Measurements from ENCODE around the gene GGNBP2.
"Not testable (repeated sequence)": the region's sequence is repeated elsewhere in the genome, so short reads cannot be mapped to it uniquely, and the experiment has no call there.

Gene GGNBP2

DNA sequence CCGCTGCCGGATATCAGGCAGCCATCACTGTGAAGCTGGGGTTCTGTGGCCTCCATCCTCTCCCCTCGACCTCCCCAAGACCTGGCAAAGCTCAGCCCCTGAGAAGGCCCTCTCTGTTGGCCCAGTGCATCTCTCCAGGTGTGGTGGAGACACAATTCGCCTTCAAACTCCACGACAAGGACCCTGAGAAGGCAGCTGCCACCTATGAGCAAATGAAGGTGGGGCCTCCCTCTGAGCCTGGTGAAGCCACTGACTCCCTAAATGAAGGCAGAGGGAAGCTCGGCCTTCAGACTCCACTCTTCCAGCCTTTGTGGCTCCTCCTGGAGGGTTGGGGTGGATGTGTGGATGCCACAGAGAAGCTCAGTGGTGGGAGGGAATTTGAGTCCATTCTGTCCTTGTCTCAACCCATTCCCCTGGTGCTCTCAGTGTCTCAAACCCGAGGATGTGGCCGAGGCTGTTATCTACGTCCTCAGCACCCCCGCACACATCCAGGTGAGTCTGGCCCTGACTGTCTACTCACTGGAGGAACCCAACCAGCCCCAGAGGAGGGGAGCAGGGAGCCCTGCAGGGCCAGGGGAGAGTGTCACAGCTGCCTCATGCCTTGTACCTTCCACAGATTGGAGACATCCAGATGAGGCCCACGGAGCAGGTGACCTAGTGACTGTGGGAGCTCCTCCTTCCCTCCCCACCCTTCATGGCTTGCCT lies 55.0 kb downstream of the GGNBP2 start:
- no peak for ATAC-seq
- DNase-seq: no peak
- H3K9me3 Mint-ChIP-seq: no peaks in the 10 kb centered on the region
- H3K27me3 Mint-ChIP-seq: no peaks in the 10 kb centered on the region
- H3K27ac Mint-ChIP-seq: no peak overlapping the region
- H3K4me1 Mint-ChIP-seq: peaks cover 21% of the 10 kb centered on the region
- no peak overlapping the region for H3K4me3 Mint-ChIP-seq

DNA sequence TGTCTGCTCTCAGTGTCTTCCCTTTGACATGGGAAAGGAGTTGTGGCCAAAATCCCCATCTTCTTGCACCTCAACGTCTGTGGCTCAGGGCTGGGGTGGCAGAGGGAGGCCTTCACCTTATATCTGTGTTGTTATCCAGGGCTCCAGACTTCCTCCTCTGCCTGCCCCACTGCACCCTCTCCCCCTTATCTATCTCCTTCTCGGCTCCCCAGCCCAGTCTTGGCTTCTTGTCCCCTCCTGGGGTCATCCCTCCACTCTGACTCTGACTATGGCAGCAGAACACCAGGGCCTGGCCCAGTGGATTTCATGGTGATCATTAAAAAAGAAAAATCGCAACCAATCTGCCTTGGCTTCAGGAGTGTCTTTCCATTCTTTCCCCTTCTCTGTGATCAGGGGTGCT lies 55.7 kb downstream of the GGNBP2 start:
- DNase-seq: no peak
- Mint-ChIP-seq H3K27ac (peak overlapping the region; percentile 84 to 94), H3K4me1 (peaks cover 29% of the 10 kb centered on the region), H3K27me3 (no peaks in the 10 kb centered on the region), H3K9me3 (no peaks in the 10 kb centered on the region), H3K4me3 (peak overlapping the region; percentile 87 to 93)
- ATAC-seq: no peak

DNA sequence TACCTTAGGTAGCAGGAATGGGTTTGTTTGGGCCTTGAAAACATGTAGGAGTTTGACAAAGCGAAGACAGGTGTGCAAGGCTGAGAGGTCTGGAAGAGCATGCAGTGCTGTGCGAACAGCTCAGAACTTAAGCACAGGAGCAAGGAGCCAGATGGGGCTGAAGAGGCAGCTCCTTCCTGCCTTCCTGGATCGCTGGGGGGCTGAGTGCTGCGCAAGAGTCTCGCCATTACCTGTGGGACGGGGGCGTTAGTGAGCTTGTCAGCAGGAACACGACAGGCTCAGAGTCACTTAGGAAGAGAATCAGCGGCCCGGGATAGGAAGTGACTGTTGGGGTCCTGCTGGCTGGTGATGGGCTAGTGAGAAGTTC lies 56.2 kb downstream of the GGNBP2 start:
- H3K4me1 Mint-ChIP-seq: peaks cover 34% of the 10 kb centered on the region
- peak overlapping the region; percentile 84 to 94 for H3K27ac Mint-ChIP-seq

DNA sequence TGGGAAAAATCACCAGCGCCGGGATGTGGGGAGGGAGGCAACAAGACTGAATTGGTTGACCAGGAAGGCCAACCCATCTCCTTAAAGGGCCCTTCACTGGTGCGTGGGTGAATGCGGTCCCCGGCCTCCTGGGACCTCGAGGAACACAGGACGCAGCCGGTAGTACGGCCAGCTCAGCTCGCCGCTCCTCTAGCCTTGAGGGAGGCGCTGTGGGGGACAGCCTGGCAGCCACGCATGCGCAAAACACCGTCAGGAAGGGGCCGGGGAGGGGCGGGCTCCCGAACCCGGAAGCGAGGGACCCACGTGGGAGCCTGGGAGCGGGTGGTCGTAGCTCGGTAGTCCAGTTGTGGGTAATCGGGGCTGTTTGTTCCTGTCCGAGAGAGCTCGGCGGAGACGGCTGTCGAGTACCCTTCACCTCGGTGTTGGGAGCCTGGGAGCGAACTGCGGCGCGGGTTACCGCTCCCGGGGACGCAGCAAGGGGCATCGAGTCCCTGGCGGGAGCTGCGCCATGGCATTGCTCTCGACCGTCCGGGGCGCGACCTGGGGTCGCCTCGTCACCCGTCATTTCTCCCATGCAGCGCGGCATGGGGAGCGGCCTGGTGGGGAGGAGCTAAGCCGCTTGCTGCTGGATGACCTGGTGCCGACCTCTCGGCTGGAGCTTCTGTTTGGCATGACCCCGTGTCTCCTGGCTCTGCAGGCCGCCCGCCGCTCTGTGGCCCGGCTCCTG lies 56.7 kb downstream of the GGNBP2 start, which contains the start of gene MRM1:
Gene MRM1, plus strand, starts transcription at position 281 of the 727 bp plus-strand sequence. Its CDS starts 228 bp downstream, at position 509.
- H3K4me1 Mint-ChIP-seq: peaks cover 38% of the 10 kb centered on the region
- no peaks in the 10 kb centered on the region for H3K27me3 Mint-ChIP-seq
- ATAC-seq (peak; percentile 92), DNase-seq (peak; percentile 86 to 89)
- H3K9me3 Mint-ChIP-seq: no peaks in the 10 kb centered on the region
- peak within 1 kb of the TSS; percentile 84 to 94 for H3K27ac Mint-ChIP-seq
- peak within 1 kb of the TSS; percentile 87 to 93 for H3K4me3 Mint-ChIP-seq

More for the DNA sequence above, 56.2 kb downstream of the GGNBP2 start:
- no peak for DNase-seq
- H3K4me3 Mint-ChIP-seq: peak overlapping the region; percentile 87 to 93
- no peaks in the 10 kb centered on the region for H3K27me3 Mint-ChIP-seq
- ATAC-seq: peak; percentile 50
- H3K9me3 Mint-ChIP-seq: no peaks in the 10 kb centered on the region

DNA sequence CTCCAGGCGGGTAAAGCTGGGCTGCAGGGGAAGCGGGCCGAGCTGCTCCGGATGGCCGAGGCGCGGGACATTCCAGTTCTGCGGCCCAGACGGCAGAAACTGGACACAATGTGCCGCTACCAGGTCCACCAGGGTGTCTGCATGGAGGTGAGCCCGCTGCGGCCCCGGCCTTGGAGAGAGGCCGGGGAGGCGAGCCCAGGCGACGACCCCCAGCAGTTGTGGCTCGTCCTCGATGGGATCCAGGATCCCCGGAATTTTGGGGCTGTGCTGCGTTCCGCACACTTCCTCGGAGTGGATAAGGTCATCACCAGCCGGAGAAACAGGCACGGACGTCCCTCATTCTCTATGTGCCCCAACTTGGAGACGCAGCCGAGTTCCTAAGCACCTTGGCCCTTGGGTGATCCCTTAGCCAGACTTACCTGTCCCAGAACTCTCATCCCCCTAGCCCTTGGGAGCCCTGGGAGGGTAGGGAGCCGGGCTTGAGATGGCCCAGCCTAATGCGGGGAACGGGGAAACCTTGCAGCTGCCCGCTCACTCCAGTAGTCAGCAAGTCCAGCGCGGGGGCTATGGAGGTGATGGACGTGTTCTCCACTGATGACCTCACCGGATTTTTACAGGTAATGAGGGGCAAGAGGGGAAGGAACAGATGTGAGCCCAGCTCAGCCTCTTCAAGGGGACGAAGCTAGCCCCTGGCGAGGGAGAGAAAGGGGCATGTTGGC lies 57.5 kb downstream of the GGNBP2 start:
- DNase-seq (peak; percentile 29 to 30), ATAC-seq (peak; percentile 19)
- peak overlapping the region; percentile 87 to 93 for H3K4me3 Mint-ChIP-seq
- peak overlapping the region; percentile 84 to 94 for H3K27ac Mint-ChIP-seq
- peaks cover 38% of the 10 kb centered on the region for H3K4me1 Mint-ChIP-seq
- H3K27me3 Mint-ChIP-seq: no peaks in the 10 kb centered on the region
- no peaks in the 10 kb centered on the region for H3K9me3 Mint-ChIP-seq

- ATAC-seq (peak; percentile 17), DNase-seq (peak; percentile 60 to 70)
- H3K27ac Mint-ChIP-seq: peak overlapping the region; percentile 39 to 57
- no peaks in the 10 kb centered on the region for H3K9me3 Mint-ChIP-seq
- H3K4me1 Mint-ChIP-seq: peaks cover 43% of the 10 kb centered on the region
- H3K27me3 Mint-ChIP-seq: no peaks in the 10 kb centered on the region
- H3K4me3 Mint-ChIP-seq: peak overlapping the region; percentile 87 to 93
These were observed 58.2 kb downstream of the GGNBP2 start for GRCh38 chr17:36602924-36603384.

DNA sequence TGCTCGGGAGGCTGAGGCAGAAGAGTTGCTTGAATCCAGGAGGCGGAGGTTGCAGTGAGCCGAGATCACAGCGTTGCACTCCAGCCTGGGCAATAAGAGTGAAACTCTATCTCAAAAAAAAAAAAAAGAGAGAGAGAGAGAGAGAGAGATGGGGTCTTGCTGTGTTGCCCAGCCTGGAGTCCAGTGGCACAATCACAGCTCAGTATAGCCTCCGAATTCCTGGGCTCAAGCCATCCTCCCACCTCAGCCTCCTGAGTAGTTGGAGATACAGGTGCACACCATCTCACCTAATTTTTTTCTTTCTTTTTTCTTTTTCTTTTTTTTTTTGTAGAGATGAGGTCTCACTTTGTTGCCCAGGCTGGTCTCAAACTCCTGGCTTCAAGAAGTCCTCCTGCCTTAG lies 60.3 kb downstream of the GGNBP2 start:
- not testable (repeated sequence) for DNase-seq, H3K27ac Mint-ChIP-seq, ATAC-seq, H3K27me3 Mint-ChIP-seq, H3K9me3 Mint-ChIP-seq
- Mint-ChIP-seq H3K4me3 (peak overlapping the region in 1 of 2 donors; percentile 1), H3K4me1 (peaks cover 54% of the 10 kb centered on the region)

GRCh38 chr17:36608280-36608679 lies 63.6 kb downstream of the GGNBP2 start:
- H3K27me3 Mint-ChIP-seq: no peaks in the 10 kb centered on the region
- no peaks in the 10 kb centered on the region for H3K9me3 Mint-ChIP-seq
- ATAC-seq: no peak
- peaks cover 44% of the 10 kb centered on the region for H3K4me1 Mint-ChIP-seq
- H3K27ac Mint-ChIP-seq: peak overlapping the region; percentile 66 to 94
- DNase-seq: no peak
- H3K4me3 Mint-ChIP-seq: no peak overlapping the region

DNA sequence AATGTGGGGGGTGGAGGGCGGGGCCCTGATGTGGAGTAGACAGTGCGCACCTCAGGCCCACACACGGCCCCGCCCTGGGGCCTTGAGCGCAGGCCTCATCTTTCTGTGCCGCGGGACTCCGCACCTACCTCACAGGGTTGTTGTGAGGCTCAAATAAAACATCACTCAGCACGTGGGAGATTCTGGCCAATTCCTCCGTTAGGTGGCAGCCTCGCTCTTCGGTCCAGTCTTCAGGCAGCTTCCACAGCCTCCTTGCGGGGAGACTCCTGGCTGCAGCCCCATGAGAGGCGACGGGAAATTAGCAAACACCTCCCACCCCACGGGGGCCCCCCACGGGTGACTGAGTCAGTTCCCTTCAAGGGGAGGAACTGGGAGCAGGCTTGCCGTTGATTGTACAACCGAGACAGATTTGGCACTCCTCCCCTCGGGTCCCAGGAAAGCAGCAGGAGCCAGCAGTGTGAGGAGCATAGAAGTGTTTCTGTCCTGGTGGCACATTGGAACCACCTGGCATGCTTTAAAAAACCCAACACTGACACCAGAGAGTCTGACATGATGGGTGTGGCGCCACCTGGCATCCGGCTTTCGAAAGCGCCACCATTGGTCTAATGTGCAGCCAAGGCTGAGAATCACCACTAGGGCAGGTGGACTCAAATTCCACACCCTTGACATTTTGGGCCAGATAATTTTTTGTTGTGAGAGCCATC lies 64.2 kb downstream of the GGNBP2 start:
- Mint-ChIP-seq H3K27ac (peak overlapping the region in 1 of 2 donors; percentile 66), H3K27me3 (no peaks in the 10 kb centered on the region), H3K4me1 (peaks cover 40% of the 10 kb centered on the region), H3K4me3 (no peak overlapping the region), H3K9me3 (no peaks in the 10 kb centered on the region)
- ATAC-seq (peak; percentile 49), DNase-seq (no peak)

- ATAC-seq: no peak
- Mint-ChIP-seq H3K27ac (peak overlapping the region in 1 of 2 donors; percentile 19), H3K27me3 (no peaks in the 10 kb centered on the region), H3K9me3 (no peaks in the 10 kb centered on the region), H3K4me1 (peaks cover 35% of the 10 kb centered on the region), H3K4me3 (no peak overlapping the region)
- no peak for DNase-seq
These were observed 64.8 kb downstream of the GGNBP2 start for GRCh38 chr17:36609498-36609862.

GRCh38 chr17:36610474-36610873 lies 65.8 kb downstream of the GGNBP2 start:
- DNase-seq: no peak
- H3K27ac Mint-ChIP-seq: no peak overlapping the region
- no peak for ATAC-seq
- peaks cover 25% of the 10 kb centered on the region for H3K4me1 Mint-ChIP-seq
- no peak overlapping the region for H3K4me3 Mint-ChIP-seq
- H3K27me3 Mint-ChIP-seq: no peaks in the 10 kb centered on the region
- no peaks in the 10 kb centered on the region for H3K9me3 Mint-ChIP-seq

- Mint-ChIP-seq H3K4me1 (peaks cover 17% of the 10 kb centered on the region), H3K9me3 (no peaks in the 10 kb centered on the region), H3K27ac (peak overlapping the region in 1 of 2 donors; percentile 19), H3K4me3 (no peak overlapping the region), H3K27me3 (no peaks in the 10 kb centered on the region)
- ATAC-seq: no peak
- DNase-seq: no peak
These were observed 66.8 kb downstream of the GGNBP2 start for GRCh38 chr17:36611345-36612072.

DNA sequence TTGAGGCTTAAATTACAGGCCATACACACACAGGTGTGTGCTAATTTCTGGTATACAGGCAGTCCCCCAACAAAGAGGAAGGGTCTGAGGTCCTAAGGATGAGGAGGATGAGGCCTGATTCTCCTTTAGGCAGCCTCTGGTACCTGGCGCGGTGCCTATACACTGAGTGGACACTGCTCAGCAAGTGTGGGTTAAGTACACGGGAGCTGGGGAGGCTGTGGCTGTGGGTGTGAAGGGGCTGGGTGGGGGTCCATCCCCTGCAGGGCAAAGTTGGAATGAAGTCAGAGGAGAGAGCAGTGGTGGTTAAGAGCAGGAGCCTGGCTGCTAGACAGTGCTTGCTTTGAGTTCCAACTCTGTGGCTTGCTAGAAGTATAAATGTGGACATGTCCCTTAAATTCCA lies 67.6 kb downstream of the GGNBP2 start:
- Mint-ChIP-seq H3K27ac (no peak overlapping the region), H3K27me3 (no peaks in the 10 kb centered on the region), H3K4me3 (no peak overlapping the region), H3K4me1 (peaks cover 17% of the 10 kb centered on the region), H3K9me3 (no peaks in the 10 kb centered on the region)
- ATAC-seq (no peak), DNase-seq (no peak)

DNA sequence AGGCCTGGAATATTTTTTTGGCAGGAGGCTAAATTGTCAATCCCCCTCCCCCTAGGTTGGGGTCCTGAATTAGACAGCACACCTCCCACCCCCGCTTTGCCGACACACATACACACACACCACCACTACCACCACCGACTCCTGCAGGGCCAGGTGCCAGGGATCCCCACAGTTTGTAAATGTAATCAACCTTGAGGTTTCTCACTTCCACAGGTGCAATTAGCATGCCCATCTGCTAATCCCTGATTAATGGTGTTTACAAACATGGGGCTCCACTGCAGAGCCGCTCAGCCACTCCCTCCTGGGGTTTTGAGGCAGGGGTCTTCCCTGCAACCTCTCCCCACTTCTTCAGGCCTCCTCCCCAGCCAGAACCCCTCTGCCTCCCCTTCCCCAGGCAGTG lies 68.4 kb downstream of the GGNBP2 start:
- ATAC-seq: no peak
- H3K4me1 Mint-ChIP-seq: peaks cover 15% of the 10 kb centered on the region

DNA sequence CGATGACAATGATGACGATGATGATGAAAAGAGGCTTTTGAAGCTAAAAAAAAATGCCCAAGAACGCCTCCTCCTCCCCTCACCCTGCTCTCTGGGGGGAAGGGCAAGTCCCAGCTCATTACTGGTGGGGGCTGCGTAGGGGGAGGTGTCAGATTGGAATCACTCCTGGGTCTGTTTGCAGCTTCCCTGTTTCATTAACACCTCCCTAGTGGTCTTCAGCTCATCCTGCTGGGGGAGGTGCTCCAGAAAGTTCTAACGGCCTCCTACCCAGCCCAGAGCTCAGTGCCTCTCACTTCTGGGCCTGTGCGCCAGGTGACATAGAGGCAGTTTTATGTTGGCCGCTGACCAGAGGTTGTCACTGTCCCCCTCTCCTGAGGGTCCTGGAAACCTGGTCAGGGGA lies 69.4 kb downstream of the GGNBP2 start:
- Mint-ChIP-seq H3K4me3 (no peak overlapping the region), H3K4me1 (peaks cover 6% of the 10 kb centered on the region), H3K27me3 (no peaks in the 10 kb centered on the region), H3K27ac (no peak overlapping the region), H3K9me3 (no peaks in the 10 kb centered on the region)
- no peak for DNase-seq
- ATAC-seq: no peak

More for the DNA sequence above, 68.4 kb downstream of the GGNBP2 start:
- Mint-ChIP-seq H3K27ac (no peak overlapping the region), H3K4me3 (no peak overlapping the region), H3K9me3 (no peaks in the 10 kb centered on the region), H3K27me3 (no peaks in the 10 kb centered on the region)
- no peak for DNase-seq

Measured in stimulated activated naive CD8-positive, alpha-beta T cell treated with anti-CD3 and anti-CD28 coated beads, Interleukin-15, amount 100 ng/mL, for 72 hours (primary cell).